HG03432 (cell line): ENCODE measurements around the gene TRPC4.
"Not testable (repeated sequence)": the region's sequence is repeated elsewhere in the genome, so short reads cannot be mapped to it uniquely, and the experiment has no call there.

Source experiments
- ATAC-seq: cut with Tn5 transposase; IDR thresholded peaks from one replicate; pipeline ENCODE4 v1.9.1; 2021; ENCODE audit warnings: mild to moderate bottlenecking, moderate library complexity; ENCODE audit not compliant: unreplicated experiment

TRPC4 gene

DNA sequence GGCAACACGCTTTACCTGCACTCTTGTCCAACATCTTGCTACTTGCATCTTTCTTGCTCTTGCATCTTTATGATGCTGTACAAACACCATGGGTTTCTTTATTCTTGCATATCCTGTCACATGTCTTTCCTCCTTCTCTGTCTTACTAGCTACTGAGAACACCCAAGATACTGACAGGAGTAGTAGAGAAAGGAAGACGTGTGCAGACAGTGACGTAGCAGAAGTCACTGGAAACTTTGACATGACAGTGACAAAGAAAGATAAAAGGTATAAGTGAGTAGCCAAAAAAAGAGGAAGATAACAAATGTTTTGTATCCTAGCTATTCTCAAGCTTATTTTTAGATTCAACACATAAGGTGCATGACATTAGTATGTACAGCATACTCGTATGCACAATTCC is 34.2 kb downstream of the TRPC4 start:
- no peak for ATAC-seq

DNA sequence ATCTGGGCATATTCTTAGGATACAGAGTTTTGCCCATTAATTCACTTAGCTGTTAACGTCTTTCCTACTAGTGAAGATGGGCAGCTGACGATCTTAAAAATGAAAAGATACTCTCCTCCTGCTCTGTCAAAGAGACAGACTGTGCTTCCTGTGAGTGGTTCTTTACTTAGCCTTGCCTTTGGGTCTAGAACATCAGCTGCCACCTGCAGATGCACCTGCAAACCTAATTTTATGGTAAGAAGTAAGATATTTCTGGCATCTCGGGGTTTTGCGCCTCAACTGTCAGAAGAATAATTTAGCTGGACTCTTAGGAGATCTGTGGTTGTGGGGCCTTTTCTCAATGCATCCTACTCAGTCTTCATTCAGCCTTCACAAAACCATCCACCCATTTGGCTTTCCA is 36.2 kb downstream of the TRPC4 start:
- ATAC-seq, result no peak

DNA sequence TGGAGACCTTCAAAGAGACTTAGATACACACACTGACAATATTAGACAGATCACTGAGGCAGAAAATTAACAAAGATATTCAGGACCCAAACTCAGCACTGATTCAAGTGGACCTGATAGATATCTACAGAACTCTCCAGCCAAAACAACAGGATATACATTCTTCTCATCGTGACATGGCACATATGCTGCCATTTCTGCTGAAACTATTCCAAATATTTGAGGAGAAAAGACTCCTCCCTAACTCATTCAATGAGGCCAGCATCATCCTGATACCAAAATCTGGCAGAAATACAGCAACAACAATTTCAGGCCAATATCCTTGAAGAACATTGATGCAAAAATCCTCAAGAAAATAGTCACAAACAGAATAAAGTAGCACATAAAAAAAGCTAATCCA is 53.3 kb downstream of the TRPC4 start:
- ATAC-seq, result no peak

DNA sequence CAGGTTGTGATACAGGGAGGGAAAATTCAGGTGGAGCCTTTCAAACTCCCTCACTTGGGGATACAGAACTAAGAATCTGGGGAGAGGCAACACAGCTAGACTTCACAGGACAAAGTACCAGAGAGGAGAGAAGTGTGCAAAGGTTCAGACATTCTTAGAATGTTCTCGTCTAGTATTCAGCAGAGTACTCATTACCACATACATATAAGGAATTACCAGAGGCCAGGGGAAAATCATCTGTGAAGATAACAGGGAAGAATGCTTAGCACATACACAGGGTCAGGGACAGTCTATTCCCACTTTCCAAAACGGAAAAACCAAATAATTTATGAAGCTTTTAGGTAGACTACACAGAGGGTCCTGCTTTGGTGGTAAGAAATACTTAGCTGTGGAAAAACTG is 58.1 kb downstream of the TRPC4 start:
- ATAC-seq, result no peak

DNA sequence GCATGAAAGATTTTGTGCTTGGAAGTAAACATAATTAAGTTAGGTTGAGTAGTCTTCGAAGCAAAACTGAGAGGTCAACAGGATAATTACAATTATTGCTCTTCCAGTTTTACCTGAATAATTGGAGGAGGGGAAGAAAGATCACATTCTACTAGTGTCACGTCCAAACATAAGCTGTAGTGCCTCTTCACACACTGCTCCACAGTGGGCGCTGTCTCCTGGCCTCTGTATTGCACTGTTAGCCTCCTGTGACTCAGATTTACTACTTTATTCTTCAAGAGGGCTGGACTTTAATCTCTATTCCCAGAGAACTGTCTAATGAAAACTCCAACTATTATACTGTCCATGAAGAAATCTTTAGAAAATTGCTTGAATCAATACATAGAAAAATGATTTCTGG is 62.9 kb downstream of the TRPC4 start:
- ATAC-seq, result no peak

DNA sequence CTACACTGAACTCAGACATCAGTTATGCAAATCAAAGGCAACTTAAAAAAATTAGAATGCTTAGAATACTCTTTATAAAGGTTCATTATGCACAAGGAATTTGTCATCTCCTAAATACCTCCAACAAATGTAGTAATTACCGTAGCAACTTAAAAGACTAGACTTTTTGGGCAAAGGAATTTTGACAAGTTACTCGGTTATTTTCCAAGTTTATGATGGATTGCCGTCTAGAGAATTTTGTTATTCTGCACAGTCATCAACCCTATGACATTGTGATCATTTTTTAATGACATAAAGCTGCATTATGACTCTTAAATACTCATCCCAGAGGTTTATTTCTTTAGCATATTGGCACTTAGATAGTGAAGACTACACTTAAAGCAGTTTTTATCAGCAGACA is 71.9 kb downstream of the TRPC4 start:
- no peak for ATAC-seq

DNA sequence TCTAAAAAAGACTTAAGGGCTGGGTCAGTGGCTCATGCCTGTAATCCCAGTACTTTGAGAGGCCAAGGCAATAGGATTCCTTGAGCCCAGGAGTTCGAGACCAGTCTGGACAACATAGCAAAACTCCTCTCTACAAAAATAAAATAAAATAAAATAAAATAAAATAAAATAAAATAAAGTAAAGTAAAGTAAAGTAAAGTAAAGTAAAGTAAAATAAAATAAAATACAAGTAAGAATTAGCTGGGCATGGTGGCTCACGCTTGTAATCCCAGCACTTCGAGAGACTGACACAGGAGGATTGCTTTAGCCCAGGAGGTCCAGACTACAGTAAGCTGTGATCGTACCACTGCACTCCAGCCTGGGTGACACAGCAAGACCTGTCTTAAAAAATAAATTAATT is 72.8 kb downstream of the TRPC4 start:
- not testable (repeated sequence) for ATAC-seq

DNA sequence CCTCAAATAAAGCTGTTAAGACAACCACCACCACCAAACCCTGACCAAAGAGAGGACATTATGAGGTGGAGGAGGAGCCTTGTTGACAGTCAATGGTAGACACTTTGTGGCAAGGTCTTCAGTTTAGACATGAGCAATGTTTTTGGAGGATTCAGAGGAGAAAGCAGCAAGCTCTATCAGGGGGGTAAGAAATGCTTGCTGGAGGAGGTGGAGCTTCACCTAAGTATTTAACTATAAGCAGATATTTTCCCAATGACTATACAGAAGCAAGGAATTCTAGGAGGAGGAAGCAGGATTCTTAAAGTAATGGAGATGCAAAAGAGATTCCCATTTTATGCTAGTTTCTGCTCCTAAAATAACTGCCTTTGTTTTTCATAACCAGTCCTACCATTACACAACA is 74.2 kb downstream of the TRPC4 start:
- no peak for ATAC-seq

DNA sequence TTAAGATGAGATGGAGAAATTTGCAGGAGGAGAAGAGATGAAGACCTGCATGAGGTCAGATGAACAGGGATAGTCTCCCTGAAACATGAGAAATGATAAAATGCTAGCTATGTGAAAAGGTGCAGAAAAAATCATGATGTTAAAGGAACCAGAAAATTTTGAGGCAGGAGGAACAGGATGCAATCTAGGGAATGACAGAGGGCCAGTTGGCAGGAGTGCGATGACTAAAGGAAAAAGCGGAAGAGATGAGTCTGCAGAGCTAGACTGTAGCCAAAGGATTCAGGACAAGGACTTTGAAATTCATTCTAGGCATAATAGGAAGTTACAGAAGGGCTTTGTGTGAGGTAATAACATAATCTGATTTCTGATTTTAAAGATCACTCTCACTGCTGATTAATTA is 77.9 kb downstream of the TRPC4 start:
- ATAC-seq, result no peak

DNA sequence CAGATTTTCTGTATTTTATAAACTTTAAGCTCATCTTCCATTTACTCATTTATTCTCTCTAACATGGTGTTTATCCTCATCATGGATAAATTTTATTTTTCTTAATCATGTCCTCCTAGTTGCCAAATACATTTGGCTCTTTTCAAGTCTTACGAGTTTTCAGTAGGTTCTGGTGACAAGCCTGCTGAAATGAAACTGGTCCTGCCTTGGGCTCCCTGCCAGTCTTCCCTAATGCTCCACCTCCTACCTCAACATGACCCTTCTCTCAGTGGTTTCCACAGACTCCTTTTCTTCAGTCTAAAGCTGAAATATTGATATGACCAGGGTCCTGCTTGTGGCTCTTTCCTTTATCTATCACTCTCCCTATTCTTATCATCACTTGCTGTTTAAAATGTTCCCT is 81.2 kb downstream of the TRPC4 start:
- no peak for ATAC-seq

DNA sequence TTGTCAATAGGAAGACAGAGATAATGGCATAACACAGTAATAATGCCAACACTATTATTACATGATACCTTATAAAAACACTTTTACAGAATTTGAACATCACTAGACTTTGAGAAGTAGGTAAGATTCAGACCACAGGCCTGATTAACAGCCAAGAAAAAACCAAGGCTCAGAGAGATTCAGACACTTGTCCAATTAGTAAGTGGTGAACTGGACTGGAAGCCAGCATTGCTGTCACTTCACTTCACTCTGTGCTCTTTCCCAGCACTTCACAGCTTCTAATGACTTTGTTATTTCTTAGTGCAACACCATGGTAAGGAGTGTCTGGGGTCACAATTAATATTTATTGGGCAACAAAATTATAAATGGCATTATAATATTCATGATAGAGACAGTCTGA is 91.9 kb downstream of the TRPC4 start:
- ATAC-seq, result no peak

DNA sequence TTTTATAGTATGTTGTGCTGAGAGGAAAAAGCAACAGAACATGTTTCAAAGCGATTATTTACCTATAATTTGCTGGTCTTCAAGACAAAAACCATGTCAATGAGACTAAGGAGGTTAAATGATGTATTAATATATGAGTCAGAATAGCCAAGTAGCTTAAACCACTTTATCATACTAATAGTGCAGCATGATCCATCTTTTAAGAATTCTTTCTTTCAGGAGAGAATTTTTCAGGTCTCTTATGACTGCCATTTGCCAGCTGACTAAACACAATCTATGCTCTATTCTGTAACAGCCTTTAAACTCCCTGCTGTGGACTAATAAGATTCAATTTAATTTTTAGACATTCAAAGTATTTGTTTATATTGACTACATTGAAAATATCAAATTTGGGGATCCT is 93.7 kb downstream of the TRPC4 start:
- ATAC-seq, result no peak

DNA sequence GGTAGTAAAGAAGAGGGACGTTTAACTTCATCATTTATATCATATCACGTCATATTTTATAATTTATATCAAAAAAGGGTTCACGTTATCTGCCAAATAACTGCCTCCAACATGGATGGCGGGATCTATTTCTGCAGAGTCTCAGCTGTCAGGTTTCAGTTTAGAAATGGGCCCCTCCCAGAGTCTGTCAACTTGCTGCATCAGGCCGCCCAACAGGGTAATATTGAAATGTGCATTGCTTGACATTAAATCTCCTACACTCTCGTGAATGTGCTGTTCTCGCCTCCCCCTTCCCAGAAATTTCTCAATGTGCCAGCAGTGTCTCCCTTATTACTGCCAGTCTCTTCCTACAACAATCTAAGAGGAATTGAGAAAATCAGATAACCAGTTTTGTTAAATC is 96.9 kb downstream of the TRPC4 start:
- no peak for ATAC-seq

DNA sequence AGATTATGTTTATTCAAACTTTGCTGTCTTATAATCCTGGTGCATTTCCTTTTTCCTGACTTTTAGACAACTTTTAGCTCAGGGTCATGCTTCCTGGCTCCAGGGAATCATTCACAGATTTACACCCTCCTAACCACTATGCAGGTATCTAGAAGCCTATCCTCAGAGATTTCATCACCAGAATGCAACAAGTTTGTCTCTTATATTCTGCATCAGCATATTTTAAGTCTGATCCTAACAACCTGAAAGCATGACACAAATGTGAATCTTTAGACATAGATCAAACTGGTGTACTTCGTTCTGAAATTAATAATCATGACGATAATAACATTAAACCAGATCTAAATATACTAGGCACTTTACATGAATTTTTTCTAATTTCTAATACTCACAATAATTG is 100.0 kb downstream of the TRPC4 start:
- no peak for ATAC-seq

DNA sequence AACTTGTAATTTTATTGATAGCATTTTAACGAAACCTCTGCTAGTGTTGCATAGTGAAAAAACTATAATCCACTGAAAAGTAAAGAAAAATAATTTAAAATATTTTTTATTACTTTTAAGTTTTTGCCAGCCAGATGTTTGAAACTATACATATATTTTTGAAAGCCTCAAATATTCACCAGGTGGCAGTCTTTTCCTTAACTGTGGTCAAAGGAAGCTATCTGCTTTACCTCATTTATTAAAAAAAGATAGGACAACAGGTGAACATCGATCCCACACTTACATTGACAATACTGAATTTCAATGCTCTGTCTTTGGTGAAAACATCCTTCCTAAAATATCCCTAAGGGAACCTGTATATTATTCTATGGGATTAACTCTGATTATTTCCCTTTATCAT is 100.5 kb downstream of the TRPC4 start:
- ATAC-seq, result no peak

DNA sequence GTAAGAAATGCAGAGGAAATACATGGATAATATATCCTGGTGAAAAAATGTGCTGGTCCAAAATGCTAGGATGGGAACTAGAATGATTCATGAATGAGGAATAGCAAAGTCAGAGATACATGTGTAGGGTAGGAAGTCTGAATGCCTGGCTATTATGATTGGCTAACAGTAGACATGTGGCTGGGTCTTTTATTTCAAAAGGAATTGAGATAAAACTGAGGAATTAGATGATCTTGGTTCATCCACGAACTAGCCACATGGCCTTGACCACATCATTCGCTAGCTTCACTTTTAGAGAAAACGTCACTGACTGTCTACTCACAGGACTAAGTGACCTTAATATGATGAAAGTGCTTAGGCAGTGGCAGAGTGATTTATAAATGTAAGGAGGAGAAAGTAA is 103.1 kb downstream of the TRPC4 start:
- no peak for ATAC-seq

DNA sequence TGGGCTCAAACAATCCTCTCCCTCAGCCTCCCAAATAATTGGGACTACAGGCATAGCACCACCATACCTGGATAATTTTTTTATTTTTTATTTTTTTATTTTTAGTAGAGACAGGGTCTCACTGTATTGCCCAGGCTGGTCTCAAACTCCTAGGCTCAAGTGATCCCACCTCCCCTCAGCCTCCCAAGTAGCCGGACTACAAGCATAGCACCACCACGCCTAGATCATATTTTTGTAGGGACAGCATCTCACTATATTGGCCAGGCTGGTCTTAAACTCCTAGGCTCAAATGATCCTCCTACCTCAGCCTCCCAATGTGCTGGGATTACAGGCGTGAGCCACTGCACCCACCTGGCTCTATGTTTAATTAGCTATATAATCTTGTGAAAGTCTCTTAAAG is 114.2 kb downstream of the TRPC4 start:
- ATAC-seq, result no peak

DNA sequence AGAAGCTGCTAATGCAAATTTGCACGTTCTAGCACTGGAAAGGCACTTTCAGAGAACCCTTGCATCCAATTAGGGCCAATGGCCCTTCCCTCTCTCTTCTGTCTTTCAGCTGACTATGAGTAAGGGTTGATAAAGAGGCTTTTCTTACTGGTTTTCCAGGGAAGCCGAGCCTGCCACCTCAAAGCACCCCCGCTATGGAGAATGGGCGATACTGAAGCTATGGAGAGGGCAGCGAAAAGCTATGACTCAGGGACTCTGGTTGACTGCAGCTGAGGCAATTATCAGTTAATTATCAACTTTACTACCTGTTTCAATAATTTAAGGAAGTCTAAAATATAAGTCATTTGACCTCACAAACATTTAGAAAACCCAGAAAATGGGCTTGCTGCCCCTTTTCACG is 115.8 kb downstream of the TRPC4 start:
- no peak for ATAC-seq

DNA sequence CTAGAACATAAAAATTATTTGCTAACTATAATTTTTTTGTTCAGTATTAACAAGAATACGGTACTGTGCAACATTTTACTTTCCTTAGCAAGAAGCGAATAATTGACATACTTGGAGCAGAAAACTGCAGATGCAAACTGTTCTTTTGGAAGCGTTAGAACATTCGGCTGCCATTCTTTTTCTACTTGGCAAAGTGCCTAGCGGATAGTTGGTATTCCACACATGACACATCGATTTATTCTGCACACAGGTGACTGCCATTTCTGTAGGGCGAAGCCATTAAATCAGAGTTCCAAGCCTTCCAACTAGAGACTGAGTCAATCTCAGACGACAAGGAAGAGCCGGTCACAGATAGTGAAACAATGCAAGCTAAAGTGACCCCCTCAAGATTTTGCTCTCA is 117.4 kb downstream of the TRPC4 start:
- no peak for ATAC-seq

DNA sequence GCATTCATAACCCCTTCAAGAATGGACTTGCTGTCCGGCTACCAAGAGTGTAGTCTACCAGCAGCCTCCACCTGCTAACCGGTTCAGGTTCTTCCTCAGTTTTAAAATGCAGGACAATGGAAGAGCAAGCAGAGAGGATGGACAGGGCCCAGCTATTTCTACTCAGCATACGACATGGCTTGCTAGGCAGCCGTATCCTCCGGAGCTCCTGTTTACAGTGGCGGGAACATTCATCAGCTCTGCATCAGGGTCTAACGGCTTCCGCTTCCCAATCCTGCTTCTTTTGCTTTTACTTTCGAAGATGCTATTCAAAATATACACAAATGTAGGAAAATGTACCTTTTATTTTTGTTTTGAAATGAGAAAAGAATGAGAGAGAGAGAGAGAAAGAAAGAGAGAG is 118.5 kb downstream of the TRPC4 start:
- ATAC-seq, result no peak

DNA sequence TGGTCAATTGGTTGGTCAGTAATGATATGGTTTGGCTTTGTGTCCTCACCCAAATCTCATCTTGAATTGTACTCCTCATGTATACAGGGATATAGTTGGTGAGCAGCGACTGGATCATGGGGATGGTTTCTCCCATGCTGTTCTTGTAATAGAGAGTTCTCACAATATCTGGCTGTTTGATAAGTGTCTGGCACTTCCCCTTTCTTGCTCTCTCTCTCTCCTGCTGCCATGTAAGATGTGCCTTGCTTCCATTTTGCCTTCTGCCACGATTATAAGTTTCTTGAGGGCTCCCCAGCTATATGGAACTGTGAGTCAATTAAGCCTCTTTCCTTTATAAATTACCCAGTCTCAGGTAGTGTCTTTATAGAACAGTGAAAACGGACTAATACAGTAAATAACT is 120.7 kb downstream of the TRPC4 start:
- no peak for ATAC-seq

DNA sequence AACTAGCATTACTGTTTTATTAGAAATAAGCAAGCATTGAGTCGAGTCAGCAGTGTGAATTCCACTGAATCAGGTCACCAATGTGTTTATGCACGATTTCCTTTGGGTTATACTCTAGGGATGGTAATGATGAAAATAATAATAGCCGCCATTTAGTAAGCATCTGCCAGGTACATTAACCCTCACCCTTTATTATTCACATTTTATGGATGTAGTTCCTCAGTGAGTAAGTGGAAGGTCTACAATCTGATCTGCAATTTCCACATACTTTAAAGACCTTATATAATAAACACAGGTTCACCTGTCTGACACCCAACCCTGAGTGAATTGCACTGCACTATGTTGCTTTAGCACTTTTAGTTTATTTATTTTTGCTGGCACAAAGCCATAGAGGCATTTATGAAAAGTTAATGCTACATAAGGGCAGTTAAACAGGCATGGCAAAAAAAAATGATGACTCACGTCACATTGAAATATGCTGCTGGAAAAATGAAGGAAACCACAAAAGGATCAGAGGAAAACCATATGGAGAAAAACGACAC is 122.4 kb downstream of the TRPC4 start:
- no peak for ATAC-seq

DNA sequence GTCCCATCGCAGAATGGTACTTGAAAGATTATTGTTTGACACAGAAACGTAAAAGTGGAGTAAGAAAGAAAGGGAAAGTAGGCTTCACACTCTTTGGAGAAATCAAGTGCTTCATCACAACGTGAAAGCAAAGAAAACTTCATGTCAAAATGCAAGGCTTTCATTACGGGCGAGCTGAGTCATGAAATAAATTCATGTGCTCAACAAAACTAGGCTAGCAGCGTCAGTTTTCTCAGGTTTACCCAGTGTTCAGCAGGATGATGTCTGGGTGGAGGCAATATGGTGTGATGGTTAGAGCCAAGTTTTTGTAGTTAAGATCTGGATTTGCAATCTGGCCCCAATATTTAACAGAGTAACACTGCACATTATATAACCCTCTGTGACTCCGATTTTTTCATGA is 128.0 kb downstream of the TRPC4 start:
- no peak for ATAC-seq

DNA sequence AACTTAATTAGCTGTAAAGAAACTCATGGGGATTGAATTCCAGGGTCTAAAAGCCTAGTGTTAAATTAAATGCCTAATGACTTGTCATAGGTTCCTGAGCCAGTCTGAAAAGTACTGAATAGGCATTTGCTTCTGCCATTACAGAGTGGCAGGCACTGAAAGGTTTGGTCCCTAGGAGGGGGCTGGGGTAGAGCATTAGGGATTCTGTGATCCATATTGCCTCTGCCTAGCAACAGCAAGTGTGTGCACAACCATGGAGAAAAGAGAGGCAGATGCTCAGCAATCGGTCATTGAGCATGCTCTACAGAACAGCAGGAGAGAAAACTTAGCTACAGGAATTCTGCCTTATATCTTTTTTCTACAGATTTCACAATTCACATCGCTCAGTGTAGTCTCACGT is 133.5 kb downstream of the TRPC4 start:
- ATAC-seq, result no peak
